ENCODE measurements around the gene GRIK5. TPM values are rescaled to one million over a fixed set of nuclear protein-coding genes. Genes with fewer than 3 reads are reported as not detected.
A peak's percentile ranks its signal among the peaks of the same experiment; 100 is the strongest.

GRIK5 gene
- total and polyA plus RNA-seq, 2 of the 8 experiments (the other 6 are each of a cell fraction or from before 2014, with no cell fraction given): 17.8 to 42.9 TPM

DNA sequence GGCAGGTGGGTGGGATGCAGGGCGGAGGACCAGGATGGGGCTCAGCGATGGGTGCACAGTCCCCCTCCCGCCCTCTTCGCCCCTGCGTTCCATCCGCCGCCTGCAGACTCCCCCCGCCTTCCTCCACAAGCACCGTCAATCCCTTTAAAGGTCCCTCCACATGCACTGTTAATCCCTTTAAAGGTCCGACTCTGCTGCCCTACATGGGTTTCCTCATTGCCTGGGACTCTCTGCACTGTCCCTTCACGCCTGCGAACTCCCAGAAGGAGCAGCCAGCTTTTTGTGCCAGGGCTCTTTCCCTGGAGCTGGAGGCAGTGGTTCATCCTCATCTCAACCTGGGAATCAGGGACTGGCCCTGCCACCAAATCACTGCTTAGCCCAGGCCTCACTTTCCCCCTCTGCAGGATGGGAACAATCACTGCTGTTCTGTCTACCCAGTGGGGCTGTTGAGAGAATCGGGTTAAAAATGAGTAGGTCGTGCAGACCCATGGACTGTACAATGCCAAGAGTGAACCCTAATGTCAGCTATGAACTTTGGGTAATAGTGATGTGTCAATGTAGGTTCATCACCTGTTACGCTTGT is 26.3 kb upstream of the GRIK5 start:
- H2AFZ ChIP-seq (ENCODE audit: low read length): no peak overlapping the region
- no peak overlapping the region for H2BK120ac ChIP-seq (replicated peaks; ENCODE audit: low read depth, low read length)
- H2AK5ac ChIP-seq (ENCODE audit: low read depth, low read length): no peak overlapping the region
- POLR2A ChIA-PET (ENCODE audit: partially characterized antibody): interaction anchor here (0.9 to 3.1 kb wide), 4 partner anchors 16 to 121 kb away, joined by 4 to 13 read pairs (median 4); partner anchors contain the start of gene DEDD2
- peaks cover 0 to 5% (median 2%) of the 10 kb centered on the region in 4 experiments; a peak in 2 of 7 replicates for H3K27me3 ChIP-seq (replicated peaks in 1 of 4; ENCODE audit: control insufficient read depth in 3 of 4, extremely low read depth in 1 of 4, insufficient read depth in 3 of 4, low read length in 3 of 4)
- CTCF ChIA-PET (ENCODE audit: partially characterized antibody): interaction anchor here (0.6 to 4.4 kb wide), 9 partner anchors 11 to 267 kb away, joined by 3 to 33 read pairs (median 4); no protein-coding TSS in a partner anchor
- peak overlapping the region; percentile 40 to 75 for H3K4me2 ChIP-seq (ENCODE audit: insufficient read depth in 1 of 2, low read depth in 2 of 2, low read length in 2 of 2)
- H4K8ac ChIP-seq (ENCODE audit: extremely low read depth, insufficient read depth, low read length): no peak overlapping the region
- peaks cover 0 to 1% of the 10 kb centered on the region in 2 experiments for H4K20me1 ChIP-seq (replicated peaks in 1 of 2; ENCODE audit: control insufficient read depth in 1 of 2, insufficient read depth in 2 of 2, low read length in 2 of 2)
- no peak for FAIRE-seq
- H3K14ac ChIP-seq (ENCODE audit: insufficient read length): no peak overlapping the region
- WGBS, 2 experiments (ENCODE audit: extremely low coverage in 1 of 2, insufficient coverage in 1 of 2, insufficient read length in 1 of 2, insufficient replicate concordance in 2 of 2, low coverage in 1 of 2, low lambda C conversion rate in 2 of 2, missing lambda C conversion rate in 1 of 2): 44% methylated on average over 9 of the region's 15 CpGs; no CpG with 5 or more reads in 1 of the 2 experiments
- H3K9ac ChIP-seq (replicated peaks in 1 of 4; ENCODE audit: extremely low read depth in 1 of 4, low read depth in 3 of 4, low read length in 3 of 4): no peak overlapping the region
- no peaks in the 10 kb centered on the region for H3K79me1 ChIP-seq (ENCODE audit: low read depth, low read length)
- peaks cover 2% of the 10 kb centered on the region; the same call in 1 of the 2 replicates for H3K23me2 ChIP-seq (ENCODE audit: low read depth, low read length)
- no peaks in the 10 kb centered on the region for H3K36me3 ChIP-seq (ENCODE audit: control insufficient read depth in 2 of 4, insufficient read depth in 4 of 4, low read length in 3 of 4)
- H3K18ac ChIP-seq (ENCODE audit: extremely low read depth, low read length): no peak overlapping the region
- H3K23ac ChIP-seq (ENCODE audit: insufficient read length): no peak overlapping the region
- H4K5ac ChIP-seq (ENCODE audit: insufficient read length, low read depth, low read length): no peak overlapping the region
- H2BK12ac ChIP-seq (ENCODE audit: low read depth, low read length): no peak overlapping the region
- no peaks in the 10 kb centered on the region for H3K79me2 ChIP-seq (ENCODE audit: control insufficient read depth in 1 of 2, insufficient read depth in 2 of 2, low read length in 2 of 2)
- H4K91ac ChIP-seq (replicated peaks; ENCODE audit: insufficient read length, low read length): no peak overlapping the region
- H2BK15ac ChIP-seq (ENCODE audit: low read length): no peak overlapping the region
- no peak overlapping the region for H2BK5ac ChIP-seq (ENCODE audit: low read depth, low read length)
- no peak for DNase-seq (ENCODE audit: low read depth in 1 of 2, low spot score in 2 of 2)
- peak overlapping the region; percentile 11 to 54 (median 34); a peak in 6 of 8 replicates for H3K4me3 ChIP-seq (ENCODE audit: extremely low read depth in 1 of 4, insufficient read depth in 2 of 4, low read depth in 3 of 4, low read length in 4 of 4)
- H3K4me1 ChIP-seq (replicated peaks in 1 of 4; ENCODE audit: control insufficient read depth in 3 of 4, insufficient read depth in 4 of 4, low read length in 3 of 4): peaks cover 0 to 17% (median 5%) of the 10 kb centered on the region in 4 experiments; a peak in 6 of 7 replicates
- H2BK20ac ChIP-seq (ENCODE audit: low read length): no peak overlapping the region
- no peak overlapping the region for H3K27ac ChIP-seq (ENCODE audit: low read depth, low read length)
- no peak overlapping the region for H3K4ac ChIP-seq (replicated peaks; ENCODE audit: insufficient read length, low read depth, low read length)
- TF ChIP-seq KDM1A (IDR thresholded peaks at IDR 0.05; ENCODE audit: borderline replicate concordance, low read length): peak; percentile 78; the same call in 1 of the 2 replicates
- TF ChIP-seq CTCF (IDR thresholded peaks at IDR 0.05; ENCODE audit: control extremely low read depth in 1 of 3, insufficient read depth in 1 of 3, low read depth in 1 of 3, low read length in 3 of 3): peak; percentile 13 to 45 (median 24); a peak in 3 of 4 replicates
- no peak for TF ChIP-seq SUZ12 (IDR thresholded peaks at IDR 0.05; ENCODE audit: low read length)
- TF ChIP-seq ASH2L (IDR thresholded peaks at IDR 0.05; ENCODE audit: low read length): no peak
- H3K9me3 ChIP-seq (ENCODE audit: insufficient read depth in 2 of 2, low read depth in 1 of 2, low read length in 1 of 2): no peaks in the 10 kb centered on the region
- no peak overlapping the region for H3K56ac ChIP-seq (replicated peaks; ENCODE audit: insufficient read length, low read depth, low read length)
